Prostate gland (tissue), 2 donors: ENCODE results near the gene TREM2. TPM values are rescaled to one million over a fixed set of nuclear protein-coding genes. Genes with fewer than 3 reads are reported as not detected.

Source experiments
- DNase-seq: peaks from one replicate; pipeline ENCODE4 v3.0.0-alpha.2; 2019; ENCODE audit warnings: low spot score
- H3K27ac ChIP-seq, 2 donors: fragments of 200-600 bp; sonication (generic); 2 replicates each; pipeline ENCODE4 v1.5.1; 2017 to 2019
- H3K27me3 ChIP-seq: fragments of 200-600 bp; sonication (generic); replicated peaks from 2 replicates; pipeline ENCODE4 v1.5.1; 2019; ENCODE audit not compliant: insufficient read depth
- H3K36me3 ChIP-seq, 2 donors: fragments of 200-600 bp; sonication (generic); 1 replicate in 1 of 2; 2 replicates in 1 of 2; pipeline versions ENCODE4 v1.5.1 to v1.8.1; 2017 to 2019
- H3K4me1 ChIP-seq: fragments of 200-600 bp; sonication (generic); replicated peaks from 2 replicates; pipeline ENCODE4 v1.5.1; 2019
- H3K4me3 ChIP-seq, 2 donors: fragments of 200-600 bp; sonication (generic); 2 replicates each; pipeline ENCODE4 v1.5.1; 2017 to 2019
- H3K9me3 ChIP-seq: fragments of 200-600 bp; sonication (generic); 2 replicates; pipeline ENCODE4 v1.5.1; 2017
- POLR2A ChIP-seq: fragments of 450-650 bp; IDR thresholded peaks from one replicate; pipeline ENCODE4 v1.6.1; 2016; ENCODE audit warnings: antibody characterized with exemption, mild to moderate bottlenecking
- POLR2AphosphoS5 ChIP-seq: sonication (generic); formaldehyde crosslinking; IDR thresholded peaks from one replicate; pipeline ENCODE4 v1.6.1; 2017; ENCODE audit warnings: antibody characterized with exemption
- whole genome bisulfite sequencing: methylation state at CpG from one replicate; pipeline ENCODE4 v1.1.5; 2018; 5-methylcytosine and 5-hydroxymethylcytosine counted together
- intact Hi-C: fragments of 100-400 bp; cut with DNase I; formaldehyde crosslinking; loops from one replicate; pipeline ENCODE4 v1.14.2; 2022
- total RNA-seq, 2 donors: library from RNA; depleted of rRNA; stranded (reverse); fragments of >200 nt; gene quantifications; one replicate each; pipeline ENCODE4 v1.1.0, GENCODE V29; 2016
- TF ChIP-seq, protein P1 (sequence below), 4 experiments: fragments of 200-600 bp in 2 of 4; fragments of 450-650 bp in 2 of 4; sonication (generic) in 2 of 4; IDR thresholded peaks; 1 replicate in 3 of 4; 2 replicates in 1 of 4; pipeline ENCODE4 v1.5.1; 2016 to 2019; ENCODE audit warnings: antibody characterized with exemption in 4 of 4, mild to moderate bottlenecking in 2 of 4, moderate library complexity in 2 of 4

TREM2 gene
- total RNA-seq, 2 donors from 2014 or later, result 6.8 to 8.1 TPM

DNA sequence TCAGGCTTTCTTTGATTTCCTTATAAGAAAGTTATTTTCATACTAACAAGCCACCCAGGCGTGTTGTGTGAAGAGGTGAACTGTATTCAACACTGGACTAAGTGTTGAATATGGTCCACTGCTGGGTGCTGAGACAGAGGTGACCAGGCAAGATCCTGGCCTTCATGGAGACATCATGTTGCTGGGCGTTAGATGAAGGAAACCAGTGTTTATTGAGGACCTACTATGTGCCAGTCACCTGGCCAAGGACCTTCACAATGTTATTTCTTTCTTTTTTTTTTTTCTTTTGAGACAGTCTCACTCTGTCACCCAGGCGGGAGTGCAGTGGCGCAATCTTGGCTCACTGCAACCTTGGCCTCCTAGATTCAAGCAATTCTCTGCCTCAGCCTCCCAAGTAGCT is 6.9 kb downstream of the TREM2 start:
- WGBS, result 95% methylated on average over 4 of the region's 4 CpGs
- intact Hi-C loops, result no loop called here
- H3K27me3 ChIP-seq, result no peaks in the 10 kb centered on the region
- no peak for DNase-seq
- H3K36me3 ChIP-seq, result no peaks in the 10 kb centered on the region
- no peak overlapping the region for H3K27ac ChIP-seq
- no peaks in the 10 kb centered on the region for H3K9me3 ChIP-seq
- no peak overlapping the region for H3K4me3 ChIP-seq
- no peaks in the 10 kb centered on the region for H3K4me1 ChIP-seq
- TF ChIP-seq POLR2A, result no peak
- TF ChIP-seq, protein P1, sequence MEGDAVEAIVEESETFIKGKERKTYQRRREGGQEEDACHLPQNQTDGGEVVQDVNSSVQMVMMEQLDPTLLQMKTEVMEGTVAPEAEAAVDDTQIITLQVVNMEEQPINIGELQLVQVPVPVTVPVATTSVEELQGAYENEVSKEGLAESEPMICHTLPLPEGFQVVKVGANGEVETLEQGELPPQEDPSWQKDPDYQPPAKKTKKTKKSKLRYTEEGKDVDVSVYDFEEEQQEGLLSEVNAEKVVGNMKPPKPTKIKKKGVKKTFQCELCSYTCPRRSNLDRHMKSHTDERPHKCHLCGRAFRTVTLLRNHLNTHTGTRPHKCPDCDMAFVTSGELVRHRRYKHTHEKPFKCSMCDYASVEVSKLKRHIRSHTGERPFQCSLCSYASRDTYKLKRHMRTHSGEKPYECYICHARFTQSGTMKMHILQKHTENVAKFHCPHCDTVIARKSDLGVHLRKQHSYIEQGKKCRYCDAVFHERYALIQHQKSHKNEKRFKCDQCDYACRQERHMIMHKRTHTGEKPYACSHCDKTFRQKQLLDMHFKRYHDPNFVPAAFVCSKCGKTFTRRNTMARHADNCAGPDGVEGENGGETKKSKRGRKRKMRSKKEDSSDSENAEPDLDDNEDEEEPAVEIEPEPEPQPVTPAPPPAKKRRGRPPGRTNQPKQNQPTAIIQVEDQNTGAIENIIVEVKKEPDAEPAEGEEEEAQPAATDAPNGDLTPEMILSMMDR (IDR thresholded peaks at IDR 0.05), result no peak
- no peak for TF ChIP-seq POLR2AphosphoS5

DNA sequence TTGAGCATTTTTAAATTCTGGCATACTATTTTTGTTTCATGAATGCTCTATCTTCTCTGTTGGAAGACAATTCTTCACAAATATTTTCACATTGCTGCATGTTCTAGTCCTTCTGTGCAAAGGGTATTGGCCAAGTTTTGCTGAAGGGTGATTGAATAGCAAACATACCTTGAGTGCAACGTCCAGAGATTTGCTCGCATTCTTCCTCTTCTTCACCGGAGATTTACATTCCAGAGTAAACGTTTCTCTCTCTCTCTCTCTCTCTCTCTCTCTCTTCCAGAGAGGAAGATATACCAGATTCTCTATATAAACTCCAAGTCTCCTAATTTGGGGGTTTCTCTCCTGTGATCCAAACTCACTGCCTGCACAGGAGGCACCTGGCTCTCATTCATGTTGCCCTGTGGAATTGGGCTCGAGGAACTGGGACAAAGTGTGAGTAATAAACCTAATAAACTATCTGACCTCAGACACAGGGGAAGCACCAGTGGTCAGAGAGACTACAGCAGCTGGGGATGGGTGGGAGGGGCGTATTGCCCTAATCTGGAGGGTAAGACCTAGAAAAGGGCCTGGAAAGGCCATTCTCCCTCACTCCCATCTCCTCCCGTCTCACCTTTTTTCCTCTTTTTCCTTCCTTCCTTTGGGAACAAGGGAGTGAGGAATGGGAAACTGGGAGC is 7.6 kb downstream of the TREM2 start:
- WGBS, result 45% methylated on average over 7 of the region's 7 CpGs
- intact Hi-C loops, result no loop called here
- Histone ChIP-seq H3K27me3 (no peaks in the 10 kb centered on the region), H3K27ac (no peak overlapping the region), H3K36me3 (no peaks in the 10 kb centered on the region), H3K4me1 (no peaks in the 10 kb centered on the region), H3K9me3 (no peaks in the 10 kb centered on the region), H3K4me3 (no peak overlapping the region)
- TF ChIP-seq POLR2A (no peak), POLR2AphosphoS5 (no peak)
- TF ChIP-seq, protein P1 (IDR thresholded peaks at IDR 0.05), result no peak
- DNase-seq, result no peak

DNA sequence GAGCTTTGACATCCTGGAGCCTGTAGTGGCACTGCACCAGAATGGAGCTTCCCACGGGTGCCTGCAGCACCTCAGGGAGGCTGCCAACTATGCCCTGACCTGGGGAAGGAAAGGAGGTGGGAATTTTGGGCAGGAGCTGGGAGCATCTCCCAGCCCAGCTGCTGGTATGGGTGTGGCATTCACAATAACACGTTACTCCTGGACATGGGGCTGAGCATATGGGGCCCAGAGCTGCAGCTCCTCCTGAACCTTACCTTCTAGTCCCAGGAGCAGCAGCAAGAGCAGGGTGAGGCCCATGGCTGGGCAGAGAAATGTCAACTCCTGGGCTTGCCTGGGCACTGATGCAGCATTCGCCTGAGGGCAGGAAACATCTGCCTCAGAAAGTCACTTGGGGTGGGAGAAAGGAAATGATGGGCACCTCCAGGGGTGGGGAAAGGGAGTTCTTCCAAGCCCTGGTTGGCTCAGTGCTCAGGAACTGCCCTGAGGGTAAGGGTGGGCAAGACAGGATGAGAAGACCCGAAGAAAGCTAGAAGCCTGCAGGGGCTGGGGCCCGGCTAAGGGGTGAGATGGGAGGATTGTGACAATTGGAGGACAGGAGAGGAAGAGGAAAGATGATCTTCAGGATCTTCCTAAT is 8.8 kb downstream of the TREM2 start, which contains the start of gene TREML1:
TSS of gene TREML1 (minus strand) at position 356 of the 634 bp plus-strand sequence. CDS start at position 297, 59 bp downstream.
- Histone ChIP-seq H3K4me3 (no peak within 1 kb of the TSS), H3K36me3 (no peaks in the 10 kb centered on the region), H3K27ac (no peak within 1 kb of the TSS), H3K9me3 (no peaks in the 10 kb centered on the region), H3K4me1 (no peaks in the 10 kb centered on the region), H3K27me3 (no peaks in the 10 kb centered on the region)
- WGBS, result 65% methylated on average over 4 of the region's 5 CpGs
- intact Hi-C loops, result no loop called here
- TF ChIP-seq POLR2A, result no peak
- no peak for TF ChIP-seq POLR2AphosphoS5
- TF ChIP-seq, protein P1 (IDR thresholded peaks at IDR 0.05), result no peak
- DNase-seq, result no peak

DNA sequence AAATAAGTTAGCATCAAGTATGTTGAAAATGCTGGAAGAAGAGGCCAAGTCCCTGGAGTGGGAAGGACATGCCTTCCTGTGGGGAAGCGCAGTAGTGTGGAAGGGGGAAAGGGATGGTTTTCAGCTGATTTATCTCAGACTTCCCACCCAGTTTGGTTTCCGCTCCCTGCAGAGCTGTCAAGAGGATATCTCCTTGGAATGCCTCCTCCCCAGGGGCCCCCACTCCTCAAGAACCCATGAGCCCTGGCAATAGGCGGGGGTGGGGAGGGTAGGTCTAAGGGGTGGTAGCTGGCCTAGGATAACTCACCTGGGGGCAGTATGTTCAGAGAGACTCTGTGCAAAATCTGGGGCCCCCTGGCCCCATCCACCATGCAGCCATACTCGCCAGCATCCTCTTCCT is 9.5 kb downstream of the TREM2 start:
- 89% methylated on average over 4 of the region's 4 CpGs for WGBS

More for the DNA sequence above, 9.5 kb downstream of the TREM2 start:
- Histone ChIP-seq H3K27ac (no peak overlapping the region), H3K36me3 (no peaks in the 10 kb centered on the region), H3K4me1 (no peaks in the 10 kb centered on the region), H3K9me3 (no peaks in the 10 kb centered on the region), H3K27me3 (no peaks in the 10 kb centered on the region), H3K4me3 (no peak overlapping the region)
- no peak for DNase-seq
- TF ChIP-seq, protein P1 (IDR thresholded peaks at IDR 0.05), result no peak
- TF ChIP-seq POLR2AphosphoS5 (no peak), POLR2A (no peak)
- intact Hi-C loops, result no loop called here
